HG02798 (cell line): ENCODE results near the gene RAD51AP2.

Experiments used
- ATAC-seq: cut with Tn5 transposase; IDR thresholded peaks from one replicate; pipeline ENCODE4 v1.9.1; 2021; ENCODE audit warnings: mild to moderate bottlenecking; ENCODE audit not compliant: unreplicated experiment, poor library complexity

RAD51AP2 gene

GRCh38 chr2:17471979-17472378, 46.3 kb downstream of the RAD51AP2 start:
- no peak for ATAC-seq

- peak; percentile 57 for ATAC-seq
Observed at GRCh38 chr2:17470855-17471641, 47.2 kb downstream of the RAD51AP2 start.

- ATAC-seq = no peak
Observed at GRCh38 chr2:17461087-17461475, 57.2 kb downstream of the RAD51AP2 start.
